ENCODE data around the gene ZSCAN22.
A peak's percentile ranks its signal among the peaks of the same experiment; 100 is the strongest.
"Not testable (repeated sequence)": the region's sequence is repeated elsewhere in the genome, so short reads cannot be mapped to it uniquely, and the experiment has no call there.

Gene ZSCAN22

DNA sequence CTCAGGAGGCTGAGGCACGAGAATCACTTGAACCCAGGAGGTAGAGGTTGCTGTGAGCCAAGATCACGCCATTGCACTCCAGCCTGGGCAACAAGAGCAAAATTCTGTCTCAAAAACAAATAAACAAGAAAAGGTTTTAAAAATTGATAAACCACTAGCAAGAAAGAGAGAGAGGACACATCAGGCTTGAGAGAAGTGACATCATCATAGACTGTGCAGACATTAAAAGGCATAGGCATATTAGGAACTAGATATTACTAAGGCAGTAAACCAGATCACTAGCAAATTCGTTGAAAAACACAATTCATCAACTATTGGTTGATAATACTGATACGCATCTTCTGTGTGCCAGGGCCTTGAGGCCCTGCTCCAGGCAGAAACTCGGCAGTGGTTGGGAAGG lies 18.8 kb downstream of the ZSCAN22 start:
- TF ChIP-seq, protein P1, sequence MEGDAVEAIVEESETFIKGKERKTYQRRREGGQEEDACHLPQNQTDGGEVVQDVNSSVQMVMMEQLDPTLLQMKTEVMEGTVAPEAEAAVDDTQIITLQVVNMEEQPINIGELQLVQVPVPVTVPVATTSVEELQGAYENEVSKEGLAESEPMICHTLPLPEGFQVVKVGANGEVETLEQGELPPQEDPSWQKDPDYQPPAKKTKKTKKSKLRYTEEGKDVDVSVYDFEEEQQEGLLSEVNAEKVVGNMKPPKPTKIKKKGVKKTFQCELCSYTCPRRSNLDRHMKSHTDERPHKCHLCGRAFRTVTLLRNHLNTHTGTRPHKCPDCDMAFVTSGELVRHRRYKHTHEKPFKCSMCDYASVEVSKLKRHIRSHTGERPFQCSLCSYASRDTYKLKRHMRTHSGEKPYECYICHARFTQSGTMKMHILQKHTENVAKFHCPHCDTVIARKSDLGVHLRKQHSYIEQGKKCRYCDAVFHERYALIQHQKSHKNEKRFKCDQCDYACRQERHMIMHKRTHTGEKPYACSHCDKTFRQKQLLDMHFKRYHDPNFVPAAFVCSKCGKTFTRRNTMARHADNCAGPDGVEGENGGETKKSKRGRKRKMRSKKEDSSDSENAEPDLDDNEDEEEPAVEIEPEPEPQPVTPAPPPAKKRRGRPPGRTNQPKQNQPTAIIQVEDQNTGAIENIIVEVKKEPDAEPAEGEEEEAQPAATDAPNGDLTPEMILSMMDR (conservative IDR thresholded peaks at IDR 0.05; ENCODE audit: low read depth, low read length): no peak
- no peak overlapping the region for H3K4me3 ChIP-seq (ENCODE audit: low read length)
- DNase-seq (ENCODE audit: low read depth): no peak

DNA sequence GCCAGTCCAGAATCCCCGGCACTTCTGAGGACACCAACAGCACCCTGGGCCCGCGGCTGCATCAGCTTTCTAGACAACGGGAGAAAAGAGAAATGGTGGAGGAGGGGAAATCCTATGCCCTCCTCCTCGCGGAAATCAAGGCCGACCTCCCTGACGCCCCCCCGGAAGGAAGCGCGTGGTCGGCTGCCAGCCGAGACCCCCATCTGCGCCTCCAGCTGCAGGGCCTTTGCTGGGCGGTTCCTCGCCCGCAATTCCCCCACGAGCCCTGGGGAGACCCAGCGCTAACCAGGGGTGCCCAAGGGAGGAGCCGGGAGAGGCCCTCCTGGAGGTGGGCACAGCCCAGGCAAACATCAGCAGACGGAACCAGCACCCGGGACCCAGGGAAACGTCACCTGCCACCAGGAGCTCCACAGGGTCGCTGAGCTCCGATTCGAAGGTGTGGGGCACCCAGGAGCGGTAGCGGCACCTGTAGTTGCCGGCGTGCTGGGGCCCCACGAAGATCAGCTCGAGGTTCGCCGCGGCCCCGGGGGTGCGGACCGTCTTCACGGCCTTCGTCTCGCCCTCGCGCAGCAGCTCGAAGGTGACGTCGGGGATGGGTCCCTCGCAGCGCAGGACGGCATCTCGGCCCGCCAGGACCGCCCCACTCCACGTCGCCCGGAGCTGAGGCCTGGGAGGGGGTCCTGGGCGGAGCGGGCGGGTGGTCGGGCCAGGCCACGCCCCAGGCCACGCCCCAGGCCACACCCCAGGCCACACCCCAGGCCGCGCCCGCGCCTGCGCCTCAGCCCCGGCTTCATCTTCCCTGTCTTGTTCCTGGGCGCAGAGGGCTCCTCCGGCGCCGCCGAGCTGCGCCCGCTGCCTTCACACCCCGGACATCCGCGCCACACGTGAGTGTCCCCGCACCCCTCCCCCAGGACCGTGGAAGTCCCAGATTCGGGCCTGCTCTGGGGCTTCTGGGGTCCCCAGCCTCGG lies 20.5 kb downstream of the ZSCAN22 start:
- TF ChIP-seq, protein P1 (conservative IDR thresholded peaks at IDR 0.05; ENCODE audit: low read depth, low read length): no peak
- peak overlapping the region; percentile 59 for H3K4me3 ChIP-seq (ENCODE audit: low read length)
- DNase-seq (ENCODE audit: low read depth): no peak

DNA sequence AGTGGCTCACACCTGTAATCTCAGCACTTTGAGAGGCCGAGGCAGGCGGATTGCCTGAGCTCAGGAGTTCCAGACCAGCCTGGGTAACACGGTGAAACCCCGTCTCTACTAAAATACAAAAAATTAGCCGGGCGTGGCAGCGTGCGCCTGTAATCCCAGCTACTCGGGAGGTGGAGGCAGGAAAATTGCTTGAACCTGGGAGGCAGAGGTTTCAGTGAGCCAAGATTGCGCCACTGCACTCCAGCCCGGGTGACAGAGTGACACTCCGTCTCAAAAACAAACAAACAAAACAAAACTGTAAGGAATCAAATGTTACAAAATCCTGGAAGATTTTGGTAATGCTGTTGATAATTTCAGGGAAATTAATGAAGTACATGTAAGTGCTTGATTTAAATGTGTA lies 21.3 kb downstream of the ZSCAN22 start:
- peak overlapping the region; percentile 59 for H3K4me3 ChIP-seq (ENCODE audit: low read length)
- DNase-seq (ENCODE audit: low read depth): not testable (repeated sequence)

DNA sequence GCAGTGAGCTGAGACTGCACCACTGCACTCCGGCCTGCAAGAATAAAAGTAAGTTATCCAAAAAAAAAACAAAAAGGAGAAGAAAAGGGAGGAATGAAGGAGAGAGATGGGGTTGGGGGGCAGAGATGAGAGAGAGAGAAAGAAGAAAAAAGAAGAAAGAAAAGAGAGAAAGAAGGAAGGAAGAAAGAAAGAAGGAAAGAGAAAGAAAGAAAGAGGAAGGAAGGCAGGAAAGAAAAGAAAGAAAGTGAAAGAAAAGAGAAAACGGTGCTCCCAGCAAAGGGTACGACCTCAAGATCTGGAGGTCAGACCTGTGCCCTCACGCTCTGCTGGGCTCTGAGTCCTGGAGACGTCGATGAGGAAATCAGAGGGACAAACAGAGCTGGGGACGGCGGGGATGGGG lies 22.8 kb downstream of the ZSCAN22 start:
- no peak for DNase-seq (ENCODE audit: low read depth)
- TF ChIP-seq, protein P1 (conservative IDR thresholded peaks at IDR 0.05; ENCODE audit: low read depth, low read length): no peak
- no peak overlapping the region for H3K4me3 ChIP-seq (ENCODE audit: low read length)

DNA sequence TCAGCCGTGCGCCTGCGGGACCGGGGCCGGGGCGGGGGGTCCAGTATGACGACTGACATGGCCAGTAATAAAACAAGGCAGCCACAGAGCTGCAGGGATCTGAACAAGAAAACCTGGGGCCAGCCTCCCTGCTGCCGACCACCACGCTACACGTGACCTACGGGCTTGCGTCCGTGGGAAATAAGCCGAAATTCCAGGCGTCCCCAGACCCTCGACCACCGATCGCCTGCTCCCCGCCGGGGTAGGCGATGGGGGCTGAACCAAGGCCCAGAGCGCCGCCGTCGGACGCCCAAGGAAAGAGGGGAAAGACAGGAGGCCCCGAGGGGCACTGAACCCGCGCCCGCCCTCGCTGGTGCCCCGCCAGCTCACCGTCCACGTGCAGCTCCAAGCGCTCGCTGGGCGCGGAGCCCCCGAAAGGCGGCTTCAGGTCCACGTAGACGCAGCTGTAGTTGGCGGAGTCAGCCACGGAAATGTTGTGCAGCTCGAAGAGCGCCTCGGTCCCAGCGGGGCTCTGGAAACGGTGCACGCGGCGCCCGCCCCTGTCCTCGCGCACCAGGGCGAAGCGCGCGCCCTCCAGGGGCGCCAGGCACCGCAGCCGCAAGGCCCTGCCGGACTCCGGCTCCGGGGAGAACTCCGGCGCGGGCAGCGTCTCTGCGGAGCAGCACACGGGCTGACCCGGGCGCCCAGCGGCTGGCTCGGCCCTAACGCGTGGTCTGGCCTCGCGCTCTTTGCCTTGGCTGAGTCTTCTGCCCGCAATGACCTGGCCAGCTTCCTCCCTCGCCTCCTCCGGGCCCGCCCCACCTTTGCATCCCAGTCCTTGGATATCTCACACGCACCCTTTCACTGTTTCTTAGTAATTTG lies 23.4 kb downstream of the ZSCAN22 start:
- no peak overlapping the region for H3K4me3 ChIP-seq (ENCODE audit: low read length)
- no peak for DNase-seq (ENCODE audit: low read depth)
- TF ChIP-seq, protein P1 (conservative IDR thresholded peaks at IDR 0.05; ENCODE audit: low read depth, low read length): no peak

DNA sequence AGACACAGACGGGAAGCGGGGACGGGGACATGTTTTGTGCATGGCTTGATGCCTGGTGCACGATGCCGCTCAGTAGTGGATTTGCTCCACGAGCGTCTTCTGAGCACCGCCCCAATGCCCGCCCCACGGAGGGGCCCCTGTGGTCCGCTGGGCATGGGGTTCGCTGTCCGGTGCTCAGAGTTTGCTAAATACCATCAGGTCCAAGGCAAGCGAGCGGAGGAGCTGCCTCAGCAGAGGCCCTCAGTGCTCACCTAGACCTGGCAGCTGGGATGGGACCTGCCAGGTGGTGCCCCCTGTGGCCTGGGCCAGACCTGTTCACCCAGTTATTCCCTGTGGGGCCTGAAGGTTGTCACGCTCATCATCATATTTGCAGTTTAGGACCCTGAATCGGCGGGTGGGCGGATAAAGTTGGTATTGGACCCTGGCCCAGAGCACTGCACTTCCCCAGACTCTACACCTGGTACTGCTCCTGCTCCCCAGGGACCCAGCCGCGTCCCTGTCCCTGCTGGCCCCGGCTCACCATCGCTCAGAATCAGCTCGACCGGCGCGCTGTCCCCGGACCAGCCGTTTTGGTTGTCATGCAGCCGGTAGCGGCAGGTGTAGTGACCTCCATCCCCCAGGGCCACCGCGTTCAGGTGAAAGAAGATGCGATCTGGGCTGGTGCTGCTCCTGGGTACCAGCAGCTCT lies 24.2 kb downstream of the ZSCAN22 start:
- DNase-seq (ENCODE audit: low read depth): no peak
- H3K4me3 ChIP-seq (ENCODE audit: low read length): no peak overlapping the region
- TF ChIP-seq, protein P1 (conservative IDR thresholded peaks at IDR 0.05; ENCODE audit: low read depth, low read length): no peak

DNA sequence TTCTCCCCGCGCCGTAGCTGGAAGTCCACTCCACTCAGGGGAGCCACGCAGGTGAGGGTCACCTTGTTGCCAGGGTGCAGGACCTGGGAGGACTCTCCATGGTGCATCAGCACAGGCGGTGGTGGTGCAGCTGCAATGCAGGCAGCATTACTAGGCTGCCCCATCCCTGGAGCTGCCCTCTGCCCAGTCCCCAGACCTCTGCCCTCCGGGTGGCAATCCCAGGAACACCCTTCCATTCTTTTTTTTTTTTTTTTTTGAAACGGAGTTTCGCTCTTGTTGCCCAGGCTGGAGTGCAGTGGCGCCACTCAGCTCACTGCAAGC lies 24.7 kb downstream of the ZSCAN22 start:
- TF ChIP-seq, protein P1 (conservative IDR thresholded peaks at IDR 0.05; ENCODE audit: low read depth, low read length): no peak
- no peak overlapping the region for H3K4me3 ChIP-seq (ENCODE audit: low read length)
- no peak for DNase-seq (ENCODE audit: low read depth)

Data from retinal pigment epithelial cell (primary cell).